Common myeloid progenitor, CD34-positive (primary cell): ENCODE results near the gene SUGCT.

Source experiments
- CTCF ChIA-PET: fragments of 350-600 bp; sonication (Branson Sonifier 250); formaldehyde crosslinking; loops from one replicate; lab custom pipeline; 2021; ENCODE audit warnings: antibody characterized with exemption; lab: Charles Lee
- POLR2A ChIA-PET: fragments of 350-600 bp; sonication (Branson Sonifier 250); formaldehyde crosslinking; loops from one replicate; lab custom pipeline; 2021; ENCODE audit warnings: antibody characterized with exemption; lab: Charles Lee
- DNase-seq, 3 donors: peaks; one replicate each; pipeline versions ENCODE4 v3.0.0 to v3.0.0-alpha.2; 2013
- H3K27ac ChIP-seq, 2 experiments: 1 replicate in 1 of 2; 2 replicates in 1 of 2; pipeline ENCODE4 v1.7.0; 2013; ENCODE audit warnings: inconsistent platforms in 2 of 2, low read length in 2 of 2, mild to moderate bottlenecking in 2 of 2, low read depth in 1 of 2, moderate library complexity in 1 of 2; ENCODE audit not compliant: severe bottlenecking in 2 of 2, insufficient read depth in 1 of 2, poor library complexity in 1 of 2
- H3K27me3 ChIP-seq, 5 experiments: replicated peaks in 2 of 5; 1 replicate in 3 of 5; 2 replicates in 2 of 5; pipeline versions ENCODE4 v1.6.1 to v1.7.0; 2013; ENCODE audit warnings: low read length in 4 of 5, mild to moderate bottlenecking in 2 of 5, moderate library complexity in 2 of 5, inconsistent platforms in 1 of 5; ENCODE audit not compliant: insufficient read depth in 5 of 5, control insufficient read depth in 4 of 5
- H3K36me3 ChIP-seq, 4 experiments: 1 replicate in 2 of 4; 2 replicates in 2 of 4; pipeline versions ENCODE4 v1.6.1 to v1.7.0; 2013; ENCODE audit warnings: low read length in 3 of 4, control low read depth in 1 of 4, mild to moderate bottlenecking in 1 of 4; ENCODE audit not compliant: control insufficient read depth in 4 of 4, insufficient read depth in 4 of 4
- H3K4me1 ChIP-seq, 4 experiments: 1 replicate in 3 of 4; 2 replicates in 1 of 4; pipeline versions ENCODE4 v1.6.1 to v1.7.1; 2013; ENCODE audit warnings: low read length in 3 of 4, mild to moderate bottlenecking in 3 of 4, control low read depth in 1 of 4, inconsistent platforms in 1 of 4, moderate library complexity in 1 of 4; ENCODE audit not compliant: control insufficient read depth in 4 of 4, insufficient read depth in 4 of 4; ENCODE audit errors: control extremely low read depth in 1 of 4
- H3K4me3 ChIP-seq, 7 experiments: 1 replicate in 4 of 7; 2 replicates in 3 of 7; pipeline versions ENCODE4 v1.5.1 to v1.7.0; 2013; ENCODE audit warnings: mild to moderate bottlenecking in 7 of 7, low read length in 6 of 7, moderate library complexity in 6 of 7, inconsistent platforms in 2 of 7, low read depth in 2 of 7, control low read depth in 1 of 7; ENCODE audit not compliant: insufficient read depth in 4 of 7, control insufficient read depth in 1 of 7; ENCODE audit errors: extremely low read depth in 1 of 7
- H3K9me3 ChIP-seq, 5 experiments: 1 replicate in 4 of 5; 2 replicates in 1 of 5; pipeline versions ENCODE4 v1.6.1 to v1.7.1; 2013; ENCODE audit warnings: low read length in 4 of 5, mild to moderate bottlenecking in 2 of 5, inconsistent platforms in 1 of 5, low read depth in 1 of 5, moderate library complexity in 1 of 5; ENCODE audit not compliant: control insufficient read depth in 4 of 5, insufficient read depth in 2 of 5; ENCODE audit errors: control extremely low read depth in 1 of 5
- WGBS: methylation state at CpG from one replicate; pipeline ENCODE4 v1.1.5; 2013; ENCODE audit not compliant: insufficient coverage; 5-methylcytosine and 5-hydroxymethylcytosine counted together

Gene SUGCT

GRCh38 chr7:40418983-40419382 is 284.2 kb downstream of the SUGCT start:
- no peaks in the 10 kb centered on the region for H3K36me3 ChIP-seq
- no peaks in the 10 kb centered on the region for H3K9me3 ChIP-seq
- H3K4me1 ChIP-seq, result peaks cover 0 to 19% (median 12%) of the 10 kb centered on the region in 4 experiments
- DNase-seq, result no peak
- H3K27me3 ChIP-seq, result no peaks in the 10 kb centered on the region
- CTCF ChIA-PET, result no interaction called here
- WGBS, result 100% methylated on average over 2 of the region's 3 CpGs
- no peak overlapping the region for H3K4me3 ChIP-seq
- POLR2A ChIA-PET, result no interaction called here
- H3K27ac ChIP-seq, result no peak overlapping the region

- Histone ChIP-seq H3K27me3 (no peaks in the 10 kb centered on the region), H3K9me3 (no peaks in the 10 kb centered on the region), H3K4me1 (peaks cover 0 to 19% (median 12%) of the 10 kb centered on the region in 4 experiments), H3K36me3 (no peaks in the 10 kb centered on the region), H3K4me3 (no peak overlapping the region), H3K27ac (no peak overlapping the region)
- ChIA-PET CTCF (no interaction called here), POLR2A (no interaction called here)
- no CpG with 5 or more reads among the region's 1 CpG for WGBS
- DNase-seq, result peak; percentile 45 to 92 (median 87)
Observed at GRCh38 chr7:40419806-40420205, 285.0 kb downstream of the SUGCT start.

- Histone ChIP-seq H3K27me3 (no peaks in the 10 kb centered on the region), H3K4me1 (peaks cover 0 to 30% (median 16%) of the 10 kb centered on the region in 4 experiments), H3K27ac (no peak overlapping the region), H3K36me3 (no peaks in the 10 kb centered on the region), H3K4me3 (no peak overlapping the region), H3K9me3 (no peaks in the 10 kb centered on the region)
- DNase-seq, result peak in 1 of 3 donors; percentile 10
- WGBS, result 100% methylated on average over 1 of the region's 1 CpG
- POLR2A ChIA-PET, result no interaction called here
- CTCF ChIA-PET, result interaction anchor here (1.0 kb wide), 1 partner anchor 72 kb away, joined by 3 read pairs; no protein-coding TSS in a partner anchor
Observed at GRCh38 chr7:40421433-40421832, 286.6 kb downstream of the SUGCT start.

DNA sequence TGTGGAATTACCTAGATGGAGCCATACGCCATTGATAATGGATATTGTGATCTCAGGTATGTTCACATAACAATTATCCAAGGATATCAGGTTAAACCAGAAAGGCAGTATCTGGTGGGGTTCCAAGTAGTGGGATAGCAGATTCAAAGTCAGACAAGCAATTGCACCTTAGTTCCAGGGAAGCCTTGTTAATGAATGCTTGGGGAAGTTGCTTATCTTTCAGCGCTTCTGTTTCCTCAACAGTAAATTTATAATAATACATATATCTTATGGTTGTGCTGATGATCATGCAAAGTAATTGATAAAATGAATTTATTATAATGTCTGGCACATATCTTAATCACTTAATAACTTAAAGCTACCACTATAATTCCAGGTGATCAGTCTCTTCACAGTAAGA is 290.9 kb downstream of the SUGCT start:
- WGBS, result no CpG with 5 or more reads among the region's 2 CpGs
- peak; percentile 40 to 87 (median 63) for DNase-seq
- H3K27me3 ChIP-seq, result no peaks in the 10 kb centered on the region
- H3K4me1 ChIP-seq, result peaks cover 0 to 13% (median 4%) of the 10 kb centered on the region in 4 experiments
- H3K36me3 ChIP-seq, result no peaks in the 10 kb centered on the region
- no peak overlapping the region for H3K4me3 ChIP-seq
- H3K27ac ChIP-seq, result no peak overlapping the region
- POLR2A ChIA-PET, result no interaction called here
- CTCF ChIA-PET, result interaction anchor here (1.1 kb wide), 1 partner anchor 9 kb away, joined by 3 read pairs; no protein-coding TSS in a partner anchor
- no peaks in the 10 kb centered on the region for H3K9me3 ChIP-seq

- no CpG with 5 or more reads among the region's 1 CpG for WGBS
- POLR2A ChIA-PET, result no interaction called here
- CTCF ChIA-PET, result no interaction called here
Observed at GRCh38 chr7:40428421-40428820, 293.6 kb downstream of the SUGCT start.

DNA sequence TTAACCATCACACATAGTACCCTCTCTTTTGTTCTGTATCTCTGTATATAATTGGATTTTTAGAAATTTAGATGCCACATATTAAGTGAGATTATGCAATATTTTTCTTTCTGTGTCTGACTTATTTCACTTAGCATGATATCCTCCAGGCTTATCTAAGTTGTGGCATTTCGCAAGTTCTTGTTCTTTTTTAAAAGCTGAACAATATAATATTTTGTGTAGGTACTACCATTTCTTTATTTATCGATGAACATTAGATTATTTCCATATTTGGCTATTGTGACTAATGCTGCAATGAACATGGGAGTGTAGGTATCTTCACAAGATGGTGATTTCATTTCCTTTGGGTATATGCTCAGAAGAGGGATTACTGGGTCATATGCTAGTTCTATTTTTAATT is 295.0 kb downstream of the SUGCT start:
- POLR2A ChIA-PET, result no interaction called here
- no peak overlapping the region for H3K27ac ChIP-seq

More at GRCh38 chr7:40428421-40428820, 293.6 kb downstream of the SUGCT start:
- Histone ChIP-seq H3K9me3 (peaks cover 0 to 13% (median 0%) of the 10 kb centered on the region in 5 experiments), H3K36me3 (no peaks in the 10 kb centered on the region), H3K4me1 (peaks cover 0 to 13% (median 4%) of the 10 kb centered on the region in 4 experiments), H3K27me3 (no peaks in the 10 kb centered on the region), H3K4me3 (no peak overlapping the region), H3K27ac (no peak overlapping the region)
- no peak for DNase-seq

GRCh38 chr7:40432046-40432445 is 297.2 kb downstream of the SUGCT start:
- ChIA-PET CTCF (no interaction called here), POLR2A (no interaction called here)
- Histone ChIP-seq H3K36me3 (no peaks in the 10 kb centered on the region), H3K4me1 (peaks cover 0 to 2% (median 0%) of the 10 kb centered on the region in 4 experiments), H3K9me3 (peaks cover 0 to 16% (median 0%) of the 10 kb centered on the region in 5 experiments), H3K27ac (no peak overlapping the region), H3K27me3 (no peaks in the 10 kb centered on the region), H3K4me3 (no peak overlapping the region)
- 100% methylated on average over 2 of the region's 2 CpGs for WGBS
- DNase-seq, result no peak

More for the DNA sequence above, 295.0 kb downstream of the SUGCT start:
- Histone ChIP-seq H3K27me3 (no peaks in the 10 kb centered on the region), H3K4me1 (peaks cover 0 to 13% (median 4%) of the 10 kb centered on the region in 4 experiments), H3K36me3 (no peaks in the 10 kb centered on the region), H3K9me3 (peaks cover 0 to 16% (median 0%) of the 10 kb centered on the region in 5 experiments), H3K4me3 (no peak overlapping the region)
- CTCF ChIA-PET, result no interaction called here
- DNase-seq, result no peak
- no CpG with 5 or more reads among the region's 2 CpGs for WGBS
